ENCODE measurements around the gene TAF11L7. TPM values are rescaled to one million over a fixed set of nuclear protein-coding genes. Genes with fewer than 3 reads are reported as not detected.

Gene TAF11L7
- total RNA-seq, result not detected in 2 replicates

DNA sequence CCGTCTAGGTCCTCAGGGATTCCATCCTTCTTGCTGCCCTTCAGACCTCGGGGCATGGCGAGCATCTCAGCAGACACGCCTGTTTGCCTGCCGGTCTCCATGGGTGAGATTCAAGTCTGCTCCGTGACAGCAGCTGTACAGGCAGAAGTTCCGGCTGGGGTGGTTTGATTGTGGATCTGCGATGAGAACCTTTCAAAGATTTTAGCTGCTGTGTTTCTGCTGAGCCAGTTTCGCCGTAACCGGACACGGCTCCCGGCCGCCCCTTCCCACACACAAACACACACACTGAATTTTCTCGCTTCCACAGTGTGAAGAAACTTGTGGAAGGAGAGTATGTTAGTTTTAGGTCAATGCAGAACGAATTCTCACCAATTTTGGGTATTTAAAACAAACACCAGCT lies at the start of gene TAF11L7:
Gene TAF11L7, minus strand, starts transcription at position 101 of the 400 bp plus-strand sequence.

DNA sequence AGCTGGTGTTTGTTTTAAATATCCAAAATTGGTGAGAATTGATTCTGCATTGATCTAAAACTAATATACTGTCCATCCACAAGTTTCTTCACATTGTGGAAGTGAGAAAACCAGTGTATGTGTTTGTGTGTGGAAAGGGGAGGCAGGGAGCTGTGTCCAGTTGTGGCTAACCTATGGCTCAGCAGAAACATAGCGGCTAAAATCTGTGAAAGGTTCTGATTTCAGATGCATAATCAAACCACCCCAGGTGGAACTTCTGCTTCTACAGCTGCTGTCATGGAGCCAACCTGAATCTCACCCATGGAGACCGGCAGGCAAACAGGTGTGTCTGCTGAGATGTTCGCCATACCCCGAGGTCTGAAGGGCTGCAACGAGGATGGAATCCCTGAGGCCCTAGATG lies 48.6 kb upstream of the TAF11L7 start, which contains the start of gene TAF11L14:
Gene TAF11L14, plus strand, starts transcription at position 301 of the 400 bp plus-strand sequence.

DNA sequence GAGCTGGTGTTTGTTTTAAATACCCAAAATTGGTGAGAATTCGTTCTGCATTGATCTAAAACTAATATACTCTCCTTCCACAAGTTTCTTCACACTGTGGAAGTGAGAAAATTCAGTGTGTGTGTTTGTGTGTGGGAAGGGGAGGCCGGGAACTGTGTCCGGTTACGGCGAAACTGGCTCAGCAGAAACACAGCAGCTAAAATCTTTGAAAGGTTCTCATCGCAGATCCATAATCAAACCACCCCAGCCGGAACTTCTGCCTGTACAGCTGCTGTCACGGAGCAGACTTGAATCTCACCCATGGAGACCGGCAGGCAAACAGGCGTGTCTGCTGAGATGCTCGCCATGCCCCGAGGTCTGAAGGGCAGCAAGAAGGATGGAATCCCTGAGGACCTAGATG lies 46.2 kb upstream of the TAF11L7 start, which contains the start of gene TAF11L13:
Gene TAF11L13, plus strand, starts transcription at position 301 of the 400 bp plus-strand sequence.

DNA sequence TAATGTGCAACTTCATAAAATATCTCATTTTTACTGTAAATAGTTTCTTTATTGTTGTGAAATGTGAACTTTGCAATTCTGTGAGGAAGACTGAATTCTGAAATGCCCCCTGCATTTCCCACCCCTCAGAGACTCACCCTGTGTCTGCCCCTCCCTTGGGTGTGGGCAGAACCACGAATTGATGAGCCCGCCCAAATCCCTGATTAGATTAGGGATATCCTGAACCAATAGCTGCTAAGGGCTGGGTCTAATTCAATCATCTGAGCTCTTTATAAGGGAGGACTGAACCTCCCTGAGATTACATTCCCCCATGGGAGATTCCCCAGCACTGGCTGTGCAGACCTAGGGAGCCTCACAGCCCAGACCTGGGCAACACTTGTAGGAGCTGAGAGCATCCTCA lies 24.5 kb upstream of the TAF11L7 start, which contains the start of gene TAF11L12:
Gene TAF11L12, plus strand, starts transcription at position 301 of the 400 bp plus-strand sequence.

DNA sequence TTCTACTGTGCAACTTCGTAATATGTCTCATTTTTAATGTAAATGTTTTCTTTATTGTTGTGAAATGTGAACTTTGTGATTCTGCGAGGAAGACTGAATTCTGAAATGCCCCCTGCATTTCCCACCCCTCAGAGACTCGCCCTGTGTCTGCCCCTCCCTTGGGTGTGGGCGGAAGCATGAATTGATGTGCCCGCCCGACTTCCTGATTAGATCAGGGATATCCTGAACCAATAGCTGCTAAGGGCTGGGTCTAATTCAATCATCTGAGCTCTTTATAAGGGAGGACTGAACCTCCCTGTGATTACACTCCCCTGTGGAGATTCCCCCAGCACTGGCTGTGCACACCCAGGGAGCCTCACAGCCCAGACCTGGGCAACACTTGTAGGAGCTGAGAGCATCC lies 18.3 kb upstream of the TAF11L7 start, which contains the start of gene TAF11L11:
Gene TAF11L11, plus strand, starts transcription at position 304 of the 400 bp plus-strand sequence.

DNA sequence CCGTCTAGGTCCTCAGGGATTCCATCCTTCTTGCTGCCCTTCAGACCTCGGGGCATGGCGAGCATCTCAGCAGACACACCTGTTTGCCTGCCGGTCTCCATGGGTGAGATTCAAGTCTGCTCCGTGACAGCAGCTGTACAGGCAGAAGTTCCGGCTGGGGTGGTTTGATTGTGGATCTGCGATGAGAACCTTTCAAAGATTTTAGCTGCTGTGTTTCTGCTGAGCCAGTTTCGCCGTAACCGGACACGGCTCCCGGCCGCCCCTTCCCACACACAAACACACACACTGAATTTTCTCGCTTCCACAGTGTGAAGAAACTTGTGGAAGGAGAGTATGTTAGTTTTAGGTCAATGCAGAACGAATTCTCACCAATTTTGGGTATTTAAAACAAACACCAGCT lies 12.2 kb upstream of the TAF11L7 start, which contains the start of gene TAF11L10:
Gene TAF11L10, minus strand, starts transcription at position 101 of the 400 bp plus-strand sequence.

DNA sequence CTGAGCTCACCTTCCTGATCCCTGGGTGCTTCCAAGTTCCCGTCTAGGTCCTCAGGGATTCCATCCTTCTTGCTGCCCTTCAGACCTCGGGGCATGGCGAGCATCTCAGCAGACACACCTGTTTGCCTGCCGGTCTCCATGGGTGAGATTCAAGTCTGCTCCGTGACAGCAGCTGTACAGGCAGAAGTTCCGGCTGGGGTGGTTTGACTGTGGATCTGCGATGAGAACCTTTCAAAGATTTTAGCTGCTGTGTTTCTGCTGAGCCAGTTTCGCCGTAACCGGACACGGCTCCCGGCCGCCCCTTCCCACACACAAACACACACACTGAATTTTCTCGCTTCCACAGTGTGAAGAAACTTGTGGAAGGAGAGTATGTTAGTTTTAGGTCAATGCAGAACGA lies 8.7 kb upstream of the TAF11L7 start, which contains the start of gene TAF11L9:
Gene TAF11L9, minus strand, starts transcription at position 140 of the 400 bp plus-strand sequence.

DNA sequence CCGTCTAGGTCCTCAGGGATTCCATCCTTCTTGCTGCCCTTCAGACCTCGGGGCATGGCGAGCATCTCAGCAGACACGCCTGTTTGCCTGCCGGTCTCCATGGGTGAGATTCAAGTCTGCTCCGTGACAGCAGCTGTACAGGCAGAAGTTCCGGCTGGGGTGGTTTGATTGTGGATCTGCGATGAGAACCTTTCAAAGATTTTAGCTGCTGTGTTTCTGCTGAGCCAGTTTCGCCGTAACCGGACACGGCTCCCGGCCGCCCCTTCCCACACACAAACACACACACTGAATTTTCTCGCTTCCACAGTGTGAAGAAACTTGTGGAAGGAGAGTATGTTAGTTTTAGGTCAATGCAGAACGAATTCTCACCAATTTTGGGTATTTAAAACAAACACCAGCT lies 5.3 kb upstream of the TAF11L7 start, which contains the start of gene TAF11L8:
Gene TAF11L8, minus strand, starts transcription at position 101 of the 400 bp plus-strand sequence.

Other genes starting within 250 kb of the TAF11L7 start
- not detected in 2 replicates for gene TAF11L2, start 87.5 kb downstream of the TAF11L7 start, total RNA-seq
- not detected in 2 replicates for gene TAF11L3, start 67.4 kb downstream of the TAF11L7 start, total RNA-seq
- not detected in 2 replicates for gene TAF11L4, start 64.0 kb downstream of the TAF11L7 start, total RNA-seq
- gene TAF11L5, start 60.5 kb downstream of the TAF11L7 start, total RNA-seq, result not detected in 2 replicates
- gene TAF11L6, start 57.1 kb downstream of the TAF11L7 start, total RNA-seq, result not detected in 2 replicates
- not detected in 2 replicates for gene TAF11L8, start 5.2 kb upstream of the TAF11L7 start, total RNA-seq
- not detected in 2 replicates for gene TAF11L9, start 8.6 kb upstream of the TAF11L7 start, total RNA-seq
- gene TAF11L10, start 12.1 kb upstream of the TAF11L7 start, total RNA-seq, result not detected in 2 replicates
- not detected in 2 replicates for gene TAF11L11, start 18.4 kb upstream of the TAF11L7 start, total RNA-seq
- gene TAF11L12, start 24.6 kb upstream of the TAF11L7 start, total RNA-seq, result not detected in 2 replicates
- not detected in 2 replicates for gene TAF11L13, start 46.3 kb upstream of the TAF11L7 start, total RNA-seq
- gene TAF11L14, start 48.7 kb upstream of the TAF11L7 start, total RNA-seq, result not detected in 2 replicates

Data from aortic smooth muscle cell (primary cell).